Hepatocyte (in vitro differentiated cells): Measurements from ENCODE around the gene NOL9. TPM values are rescaled to one million over a fixed set of nuclear protein-coding genes. Genes with fewer than 3 reads are reported as not detected.

Source experiments
- DNase-seq: peaks from one replicate; pipeline ENCODE4 v3.0.0-alpha.2; 2016; ENCODE audit warnings: low spot score
- H2AFZ ChIP-seq: fragments of 200-600 bp; sonication (generic); 2 replicates; pipeline ENCODE4 v1.6.0; 2016; ENCODE audit warnings: antibody characterized with exemption, mild to moderate bottlenecking
- H3K27ac ChIP-seq: fragments of 200-600 bp; sonication (generic); 2 replicates; pipeline ENCODE4 v1.5.1; 2016; ENCODE audit warnings: mild to moderate bottlenecking
- H3K27me3 ChIP-seq: fragments of 200-600 bp; sonication (generic); 2 replicates; pipeline ENCODE4 v1.6.1; 2016
- H3K36me3 ChIP-seq: fragments of 200-600 bp; sonication (generic); replicated peaks from 2 replicates; pipeline ENCODE4 v1.5.1; 2016; ENCODE audit warnings: low read depth; ENCODE audit not compliant: insufficient read depth
- H3K4me1 ChIP-seq: fragments of 200-600 bp; sonication (generic); 2 replicates; pipeline ENCODE4 v1.5.1; 2016; ENCODE audit warnings: mild to moderate bottlenecking, moderate library complexity; ENCODE audit not compliant: insufficient read depth
- H3K4me2 ChIP-seq: fragments of 200-600 bp; sonication (generic); 2 replicates; pipeline ENCODE4 v1.6.0; 2016
- H3K4me3 ChIP-seq: fragments of 200-600 bp; sonication (generic); 2 replicates; pipeline ENCODE4 v1.5.1; 2016; ENCODE audit warnings: mild to moderate bottlenecking
- H3K79me2 ChIP-seq: fragments of 200-600 bp; sonication (generic); 2 replicates; pipeline ENCODE4 v1.6.0; 2017; ENCODE audit warnings: mild to moderate bottlenecking
- H3K9me2 ChIP-seq: fragments of 200-600 bp; sonication (generic); replicated peaks from 2 replicates; pipeline ENCODE4 v1.6.0; 2017; ENCODE audit warnings: mild to moderate bottlenecking; ENCODE audit not compliant: insufficient read depth
- H3K9me3 ChIP-seq: fragments of 200-600 bp; sonication (generic); 2 replicates; pipeline ENCODE4 v1.5.1; 2016; ENCODE audit warnings: low read depth, mild to moderate bottlenecking
- H4K20me1 ChIP-seq: fragments of 200-600 bp; sonication (generic); 2 replicates; pipeline ENCODE4 v1.6.0; 2016; ENCODE audit warnings: mild to moderate bottlenecking; ENCODE audit not compliant: insufficient read depth, poor library complexity, severe bottlenecking
- EZH2 ChIP-seq: fragments of 200-600 bp; sonication (generic); IDR thresholded peaks from 2 replicates; pipeline ENCODE4 v1.6.1; 2016; ENCODE audit warnings: antibody characterized with exemption, mild to moderate bottlenecking, borderline replicate concordance
- EZH2phosphoT487 ChIP-seq: fragments of 200-600 bp; sonication (generic); IDR thresholded peaks from one replicate; pipeline ENCODE4 v1.6.1; 2018; ENCODE audit warnings: antibody characterized with exemption, mild to moderate bottlenecking, low read depth, moderate library complexity; ENCODE audit not compliant: unreplicated experiment, severe bottlenecking
- WGBS: methylation state at CpG from one replicate; pipeline ENCODE4 v1.1.6; 2016; ENCODE audit warnings: low lambda C conversion rate; ENCODE audit errors: missing lambda C conversion rate; 5-methylcytosine and 5-hydroxymethylcytosine counted together
- polyA plus RNA-seq: library from polyadenylated mRNA; unstranded; fragments of >200 nt; fragmentation: Nextera tagmentation; extraction: Ambion mirVana; gene quantifications from 2 replicates; pipeline ENCODE4 v1.2.1, GENCODE V29; 2016
- total RNA-seq: library from RNA; depleted of rRNA; stranded (reverse); fragments of >200 nt; gene quantifications from 2 replicates; pipeline ENCODE4 v1.2.3, GENCODE V29; 2014
- TF ChIP-seq, protein P1 (sequence below): fragments of 200-600 bp; sonication (generic); IDR thresholded peaks from 2 replicates; pipeline ENCODE4 v1.5.1; 2016; ENCODE audit warnings: antibody characterized with exemption, mild to moderate bottlenecking; ENCODE audit not compliant: poor library complexity

The NOL9 gene
- total and polyA plus RNA-seq, 2 experiments from 2014 or later: 13.7 to 21.6 TPM

DNA sequence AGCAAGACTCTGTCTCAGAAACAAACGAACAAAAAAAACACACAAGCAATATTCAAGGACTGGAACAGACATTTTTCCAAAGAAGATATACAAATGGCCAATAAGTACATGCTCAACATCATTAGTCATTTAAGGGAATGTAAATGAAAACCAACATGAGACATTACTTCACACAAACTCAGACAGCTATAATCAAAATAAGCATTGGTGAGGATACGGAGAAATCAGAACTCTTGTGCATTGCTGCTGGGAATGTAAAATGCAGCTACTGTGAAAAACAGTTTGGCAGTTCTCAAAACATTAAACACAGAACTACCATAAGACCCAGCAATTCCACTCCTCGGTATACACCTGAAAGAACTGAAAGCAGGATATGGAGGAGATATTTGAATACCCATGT is 15.4 kb downstream of the NOL9 start:
- no peak for TF ChIP-seq EZH2
- TF ChIP-seq, protein P1, sequence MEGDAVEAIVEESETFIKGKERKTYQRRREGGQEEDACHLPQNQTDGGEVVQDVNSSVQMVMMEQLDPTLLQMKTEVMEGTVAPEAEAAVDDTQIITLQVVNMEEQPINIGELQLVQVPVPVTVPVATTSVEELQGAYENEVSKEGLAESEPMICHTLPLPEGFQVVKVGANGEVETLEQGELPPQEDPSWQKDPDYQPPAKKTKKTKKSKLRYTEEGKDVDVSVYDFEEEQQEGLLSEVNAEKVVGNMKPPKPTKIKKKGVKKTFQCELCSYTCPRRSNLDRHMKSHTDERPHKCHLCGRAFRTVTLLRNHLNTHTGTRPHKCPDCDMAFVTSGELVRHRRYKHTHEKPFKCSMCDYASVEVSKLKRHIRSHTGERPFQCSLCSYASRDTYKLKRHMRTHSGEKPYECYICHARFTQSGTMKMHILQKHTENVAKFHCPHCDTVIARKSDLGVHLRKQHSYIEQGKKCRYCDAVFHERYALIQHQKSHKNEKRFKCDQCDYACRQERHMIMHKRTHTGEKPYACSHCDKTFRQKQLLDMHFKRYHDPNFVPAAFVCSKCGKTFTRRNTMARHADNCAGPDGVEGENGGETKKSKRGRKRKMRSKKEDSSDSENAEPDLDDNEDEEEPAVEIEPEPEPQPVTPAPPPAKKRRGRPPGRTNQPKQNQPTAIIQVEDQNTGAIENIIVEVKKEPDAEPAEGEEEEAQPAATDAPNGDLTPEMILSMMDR: no peak
- Histone ChIP-seq H3K9me3 (no peaks in the 10 kb centered on the region), H4K20me1 (no peaks in the 10 kb centered on the region), H3K79me2 (peaks cover 2% of the 10 kb centered on the region), H3K4me1 (no peaks in the 10 kb centered on the region), H2AFZ (no peak overlapping the region), H3K9me2 (no peaks in the 10 kb centered on the region), H3K4me3 (no peak overlapping the region), H3K4me2 (no peak overlapping the region), H3K27me3 (no peaks in the 10 kb centered on the region), H3K36me3 (no peaks in the 10 kb centered on the region), H3K27ac (no peak overlapping the region)
- 61% methylated on average over 3 of the region's 3 CpGs for WGBS
- DNase-seq: no peak

DNA sequence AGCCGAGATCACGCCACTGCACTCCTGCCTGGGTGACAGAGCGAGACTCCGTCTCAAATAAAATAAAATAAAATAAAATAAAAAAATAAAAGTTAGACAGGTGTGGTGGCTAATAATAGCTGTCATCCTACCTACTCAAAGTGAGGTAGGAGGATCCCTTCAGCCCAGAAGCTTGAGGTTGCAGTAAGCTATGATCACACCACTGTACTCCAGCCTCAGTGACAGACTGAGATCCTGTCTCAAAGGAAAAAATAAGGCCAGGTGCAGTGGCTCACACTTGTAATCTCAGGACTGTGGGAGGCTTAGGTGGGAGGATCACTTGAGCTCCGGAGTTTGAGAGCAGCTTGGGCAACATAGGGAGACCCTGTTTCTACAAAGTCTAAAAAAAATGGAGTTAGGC is 18.0 kb downstream of the NOL9 start:
- Histone ChIP-seq H4K20me1 (no peaks in the 10 kb centered on the region), H3K4me3 (no peak overlapping the region), H3K79me2 (peaks cover 2% of the 10 kb centered on the region), H3K9me2 (no peaks in the 10 kb centered on the region), H3K4me1 (no peaks in the 10 kb centered on the region), H3K4me2 (no peak overlapping the region), H3K36me3 (no peaks in the 10 kb centered on the region), H2AFZ (no peak overlapping the region), H3K27ac (no peak overlapping the region), H3K27me3 (no peaks in the 10 kb centered on the region), H3K9me3 (no peaks in the 10 kb centered on the region)
- TF ChIP-seq EZH2phosphoT487: no peak
- TF ChIP-seq EZH2: no peak
- TF ChIP-seq, protein P1: no peak
- WGBS: 78% methylated on average over 5 of the region's 5 CpGs
- no peak for DNase-seq

DNA sequence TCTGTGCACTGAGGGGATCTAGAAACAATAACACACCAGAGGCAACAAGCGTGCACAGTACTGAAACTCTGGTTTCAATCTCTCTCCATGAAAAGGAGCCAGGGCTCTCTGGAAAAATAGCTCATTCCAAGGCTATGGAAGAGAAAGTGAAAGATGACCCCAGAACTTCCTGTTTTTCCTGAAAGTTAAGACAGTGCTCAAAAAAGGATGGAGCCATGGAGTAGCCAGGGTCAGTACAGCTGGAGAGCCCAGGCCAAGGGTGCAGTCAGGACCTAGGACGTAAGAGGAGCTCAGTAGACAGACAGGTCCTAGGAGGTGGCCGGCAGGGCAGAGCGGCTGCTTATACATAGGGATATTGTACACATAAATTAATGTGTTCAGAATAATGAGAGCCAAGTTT is 19.1 kb downstream of the NOL9 start:
- Histone ChIP-seq H2AFZ (no peak overlapping the region), H3K79me2 (peaks cover 2% of the 10 kb centered on the region), H3K27ac (no peak overlapping the region), H3K9me3 (no peaks in the 10 kb centered on the region), H3K4me2 (no peak overlapping the region), H3K27me3 (no peaks in the 10 kb centered on the region), H3K4me1 (no peaks in the 10 kb centered on the region), H3K4me3 (no peak overlapping the region), H4K20me1 (no peaks in the 10 kb centered on the region), H3K36me3 (peaks cover 3% of the 10 kb centered on the region), H3K9me2 (no peaks in the 10 kb centered on the region)
- DNase-seq: no peak
- TF ChIP-seq EZH2 (no peak), EZH2phosphoT487 (no peak)
- TF ChIP-seq, protein P1: no peak
- WGBS: 97% methylated on average over 4 of the region's 4 CpGs

DNA sequence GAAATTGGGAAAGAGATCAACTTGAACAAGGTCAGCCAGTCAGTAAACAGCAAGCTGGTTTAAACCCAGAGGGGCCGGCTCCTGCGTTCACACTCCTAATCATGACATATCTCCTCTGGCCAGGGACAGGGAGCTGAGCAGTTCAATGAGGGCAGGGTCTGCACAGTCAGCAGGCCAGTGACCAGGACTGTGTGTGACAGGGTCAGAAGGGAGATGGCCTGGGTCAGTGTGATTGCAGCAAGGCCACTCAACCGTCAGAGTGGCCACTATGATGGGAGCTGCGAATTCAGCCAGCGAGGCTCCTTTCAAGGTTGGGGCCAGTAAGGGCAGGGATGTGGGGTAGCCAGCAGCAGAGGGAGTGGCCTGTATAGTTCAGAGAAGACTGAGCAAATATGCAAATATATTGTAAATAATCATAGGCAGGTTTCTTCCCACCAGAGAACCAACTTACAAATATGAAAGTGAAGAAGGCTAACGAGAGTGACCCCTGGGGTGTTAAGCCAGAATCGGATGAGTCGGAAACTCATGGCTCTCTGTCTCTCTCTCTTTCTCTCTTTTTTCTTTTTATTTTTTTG is 20.0 kb downstream of the NOL9 start:
- H4K20me1 ChIP-seq: no peaks in the 10 kb centered on the region
- no peak overlapping the region for H3K27ac ChIP-seq
- peaks cover 3% of the 10 kb centered on the region for H3K36me3 ChIP-seq
- H3K9me3 ChIP-seq: no peaks in the 10 kb centered on the region
- TF ChIP-seq EZH2phosphoT487: no peak
- TF ChIP-seq, protein P1: no peak
- TF ChIP-seq EZH2: no peak
- no peaks in the 10 kb centered on the region for H3K4me1 ChIP-seq
- H3K79me2 ChIP-seq: peaks cover 2% of the 10 kb centered on the region
- no peak overlapping the region for H3K4me3 ChIP-seq
- no peaks in the 10 kb centered on the region for H3K9me2 ChIP-seq
- 90% methylated on average over 8 of the region's 8 CpGs for WGBS
- H3K4me2 ChIP-seq: no peak overlapping the region
- no peaks in the 10 kb centered on the region for H3K27me3 ChIP-seq
- DNase-seq: no peak
- H2AFZ ChIP-seq: no peak overlapping the region
